Esophagus muscularis mucosa (tissue), 4 donors: ENCODE measurements around the gene GGTLC2. TPM values are rescaled to one million over a fixed set of nuclear protein-coding genes. Genes with fewer than 3 reads are reported as not detected.

Experiments used
- DNase-seq: peaks from one replicate; pipeline ENCODE4 v3.0.0-alpha.2; 2017; ENCODE audit errors: extremely low spot score
- H3K27ac ChIP-seq, 4 donors: fragments of 200-600 bp; sonication (generic); replicated peaks in 1 of 4; 1 replicate in 3 of 4; 2 replicates in 1 of 4; pipeline ENCODE4 v1.5.1; 2016 to 2019; ENCODE audit warnings: mild to moderate bottlenecking in 1 of 4
- H3K27me3 ChIP-seq, 4 donors: fragments of 200-600 bp; sonication (generic); one replicate each; pipeline versions ENCODE4 v1.5.1 to v1.6.0; 2016 to 2019
- H3K36me3 ChIP-seq, 4 donors: fragments of 200-600 bp; sonication (generic); one replicate each; pipeline ENCODE4 v1.5.1; 2016 to 2019
- H3K4me1 ChIP-seq, 4 donors: fragments of 200-600 bp; sonication (generic); one replicate each; pipeline ENCODE4 v1.5.1; 2016 to 2019
- H3K4me3 ChIP-seq, 4 donors: fragments of 200-600 bp; sonication (generic); 1 replicate in 2 of 4; 2 replicates in 2 of 4; pipeline ENCODE4 v1.5.1; 2016 to 2019; ENCODE audit warnings: mild to moderate bottlenecking in 4 of 4, moderate library complexity in 1 of 4
- H3K9me3 ChIP-seq, 4 donors: fragments of 200-600 bp; sonication (generic); 1 replicate in 3 of 4; 2 replicates in 1 of 4; pipeline ENCODE4 v1.5.1; 2016 to 2019
- CTCF ChIP-seq, 3 experiments: fragments of 200-600 bp in 2 of 3; fragments of 450-650 bp in 1 of 3; sonication (generic) in 2 of 3; IDR thresholded peaks; one replicate each; pipeline ENCODE4 v1.5.1; 2017 to 2019; ENCODE audit warnings: antibody characterized with exemption in 3 of 3, mild to moderate bottlenecking in 2 of 3, moderate library complexity in 1 of 3
- EP300 ChIP-seq: sonication (generic); formaldehyde crosslinking; IDR thresholded peaks from one replicate; pipeline ENCODE4 v1.6.1; 2017; ENCODE audit warnings: antibody characterized with exemption
- POLR2A ChIP-seq: fragments of 450-650 bp; IDR thresholded peaks from one replicate; pipeline ENCODE4 v1.6.1; 2017; ENCODE audit warnings: antibody characterized with exemption, moderate library complexity, mild to moderate bottlenecking, low read depth
- POLR2AphosphoS5 ChIP-seq, 2 donors: sonication (generic); formaldehyde crosslinking; IDR thresholded peaks; one replicate each; pipeline ENCODE4 v1.6.1; 2017; ENCODE audit warnings: antibody characterized with exemption in 2 of 2
- WGBS: methylation state at CpG from one replicate; pipeline ENCODE4 v1.1.5; 2018; 5-methylcytosine and 5-hydroxymethylcytosine counted together
- intact Hi-C: fragments of 100-400 bp; cut with DNase I; formaldehyde crosslinking; loops from one replicate; pipeline ENCODE4 v1.15.1; 2023
- total RNA-seq, 4 donors: library from RNA; depleted of rRNA; stranded (reverse); fragments of >200 nt; gene quantifications; one replicate each; pipeline versions ENCODE4 v1.1.0 to v1.2.1, GENCODE V29; 2016

The GGTLC2 gene
- total RNA-seq, 4 donors from 2014 or later: not detected

- no peak for DNase-seq
- Histone ChIP-seq H3K9me3 (no peaks in the 10 kb centered on the region), H3K36me3 (no peaks in the 10 kb centered on the region), H3K4me3 (no peak overlapping the region), H3K27me3 (peaks cover 0 to 4% (median 0%) of the 10 kb centered on the region in 4 donors), H3K27ac (no peak overlapping the region), H3K4me1 (peaks cover 0 to 7% (median 3%) of the 10 kb centered on the region in 4 donors)
- TF ChIP-seq EP300 (no peak), CTCF (IDR thresholded peaks at IDR 0.05) (no peak), POLR2A (no peak), POLR2AphosphoS5 (IDR thresholded peaks at IDR 0.05) (no peak)
- intact Hi-C loops: no loop called here
- WGBS: 84% methylated on average over 3 of the region's 4 CpGs
Observed at GRCh38 chr22:22689621-22690345, 45.4 kb downstream of the GGTLC2 start.

- intact Hi-C loops: no loop called here
- H3K36me3 ChIP-seq: no peaks in the 10 kb centered on the region
- peaks cover 0 to 4% (median 0%) of the 10 kb centered on the region in 4 donors for H3K27me3 ChIP-seq
- H3K4me3 ChIP-seq: no peak overlapping the region
- no peak overlapping the region for H3K27ac ChIP-seq
- DNase-seq: no peak
- WGBS: 78% methylated on average over 5 of the region's 5 CpGs
- no peak for TF ChIP-seq POLR2A
- TF ChIP-seq EP300: no peak
- TF ChIP-seq POLR2AphosphoS5 (IDR thresholded peaks at IDR 0.05): no peak
- no peak for TF ChIP-seq CTCF (IDR thresholded peaks at IDR 0.05)
- no peaks in the 10 kb centered on the region for H3K4me1 ChIP-seq
- H3K9me3 ChIP-seq: no peaks in the 10 kb centered on the region
Observed at GRCh38 chr22:22691055-22691454, 46.6 kb downstream of the GGTLC2 start.

- intact Hi-C loops: no loop called here
- Histone ChIP-seq H3K4me1 (no peaks in the 10 kb centered on the region), H3K27me3 (peaks cover 0 to 5% (median 0%) of the 10 kb centered on the region in 4 donors), H3K27ac (no peak overlapping the region), H3K36me3 (no peaks in the 10 kb centered on the region), H3K9me3 (no peaks in the 10 kb centered on the region), H3K4me3 (no peak overlapping the region)
- no peak for DNase-seq
- 78% methylated on average over 8 of the region's 8 CpGs for WGBS
- TF ChIP-seq CTCF (IDR thresholded peaks at IDR 0.05): no peak
- TF ChIP-seq EP300: no peak
- TF ChIP-seq POLR2AphosphoS5 (IDR thresholded peaks at IDR 0.05): no peak
- no peak for TF ChIP-seq POLR2A
Observed at GRCh38 chr22:22691716-22692701, 47.6 kb downstream of the GGTLC2 start.

- no peaks in the 10 kb centered on the region for H3K9me3 ChIP-seq
- no peaks in the 10 kb centered on the region for H3K4me1 ChIP-seq
- H3K36me3 ChIP-seq: no peaks in the 10 kb centered on the region
- whole genome bisulfite sequencing: 57% methylated on average over 8 of the region's 8 CpGs
- no peak for TF ChIP-seq POLR2AphosphoS5 (IDR thresholded peaks at IDR 0.05)
- peak in 1 of 3 experiments; percentile 31 for TF ChIP-seq CTCF (IDR thresholded peaks at IDR 0.05)
- H3K27me3 ChIP-seq: peaks cover 0 to 9% (median 0%) of the 10 kb centered on the region in 4 donors
- no peak for DNase-seq
- intact Hi-C loops: no loop called here
- no peak overlapping the region for H3K27ac ChIP-seq
- H3K4me3 ChIP-seq: no peak overlapping the region
Observed at GRCh38 chr22:22692707-22693530, 48.5 kb downstream of the GGTLC2 start.
